WI38 (cell line): ENCODE results near the gene EXOG.

Experiments used
- H3K4me3 ChIP-seq: 2 replicates; pipeline ENCODE4 v1.5.1; 2011; ENCODE audit warnings: low read depth, mild to moderate bottlenecking, control low read depth, low read length
- TF ChIP-seq, protein P1 (sequence below): IDR thresholded peaks from 2 replicates; pipeline ENCODE4 v1.5.1; 2012; ENCODE audit warnings: low read depth, mild to moderate bottlenecking, control low read depth, low read length

The EXOG gene

GRCh38 chr3:38515367-38515766 lies 19.2 kb downstream of the EXOG start:
- H3K4me3 ChIP-seq, result no peak overlapping the region
- TF ChIP-seq, protein P1, sequence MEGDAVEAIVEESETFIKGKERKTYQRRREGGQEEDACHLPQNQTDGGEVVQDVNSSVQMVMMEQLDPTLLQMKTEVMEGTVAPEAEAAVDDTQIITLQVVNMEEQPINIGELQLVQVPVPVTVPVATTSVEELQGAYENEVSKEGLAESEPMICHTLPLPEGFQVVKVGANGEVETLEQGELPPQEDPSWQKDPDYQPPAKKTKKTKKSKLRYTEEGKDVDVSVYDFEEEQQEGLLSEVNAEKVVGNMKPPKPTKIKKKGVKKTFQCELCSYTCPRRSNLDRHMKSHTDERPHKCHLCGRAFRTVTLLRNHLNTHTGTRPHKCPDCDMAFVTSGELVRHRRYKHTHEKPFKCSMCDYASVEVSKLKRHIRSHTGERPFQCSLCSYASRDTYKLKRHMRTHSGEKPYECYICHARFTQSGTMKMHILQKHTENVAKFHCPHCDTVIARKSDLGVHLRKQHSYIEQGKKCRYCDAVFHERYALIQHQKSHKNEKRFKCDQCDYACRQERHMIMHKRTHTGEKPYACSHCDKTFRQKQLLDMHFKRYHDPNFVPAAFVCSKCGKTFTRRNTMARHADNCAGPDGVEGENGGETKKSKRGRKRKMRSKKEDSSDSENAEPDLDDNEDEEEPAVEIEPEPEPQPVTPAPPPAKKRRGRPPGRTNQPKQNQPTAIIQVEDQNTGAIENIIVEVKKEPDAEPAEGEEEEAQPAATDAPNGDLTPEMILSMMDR, result no peak

DNA sequence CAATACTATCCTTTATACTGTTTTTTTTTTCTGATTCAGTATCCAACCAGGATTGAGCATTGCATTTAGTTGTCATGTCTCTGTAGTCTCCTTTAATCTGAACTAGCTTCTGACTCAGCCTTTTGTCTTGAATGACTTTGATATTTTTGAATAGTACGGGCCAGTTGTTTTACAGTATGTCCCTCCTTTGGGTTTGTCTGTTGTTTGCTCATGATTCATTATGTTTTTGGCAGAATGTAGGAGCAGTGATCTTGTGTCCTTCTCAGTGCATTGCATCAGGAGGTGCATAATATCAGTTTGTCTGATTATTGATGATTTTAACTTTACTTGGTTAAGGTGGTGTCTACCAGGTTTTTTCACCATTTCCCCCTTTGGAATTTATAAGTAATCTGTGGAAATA lies 20.5 kb downstream of the EXOG start:
- H3K4me3 ChIP-seq, result no peak overlapping the region
- TF ChIP-seq, protein P1, result no peak

DNA sequence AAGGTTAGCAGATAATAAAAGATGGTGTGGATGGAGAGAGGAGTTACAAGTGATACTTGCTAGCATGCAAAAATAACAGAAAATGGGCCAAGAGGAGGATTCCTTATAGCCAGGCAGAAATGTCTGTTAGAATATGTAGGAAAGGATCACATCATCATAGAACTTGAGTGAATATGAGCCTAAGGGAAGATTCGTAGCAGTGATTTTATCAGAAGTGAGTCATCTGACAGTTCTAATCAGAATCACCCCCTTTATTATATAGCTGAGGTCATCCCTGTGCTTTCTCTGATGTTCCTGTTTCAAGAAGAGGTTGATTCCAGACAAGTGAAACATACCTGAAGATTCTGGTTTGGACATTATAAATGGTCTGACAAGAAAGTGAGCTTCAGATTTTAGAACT lies 22.9 kb downstream of the EXOG start:
- TF ChIP-seq, protein P1, result no peak

GRCh38 chr3:38519651-38520050 lies 23.5 kb downstream of the EXOG start:
- TF ChIP-seq, protein P1, result no peak

More for the DNA sequence above, 22.9 kb downstream of the EXOG start:
- H3K4me3 ChIP-seq, result no peak overlapping the region

GRCh38 chr3:38521391-38521987 lies 25.3 kb downstream of the EXOG start:
- H3K4me3 ChIP-seq, result no peak overlapping the region
- TF ChIP-seq, protein P1, result peak; percentile 83

More at GRCh38 chr3:38519651-38520050, 23.5 kb downstream of the EXOG start:
- no peak overlapping the region for H3K4me3 ChIP-seq

GRCh38 chr3:38522002-38522401 lies 25.9 kb downstream of the EXOG start:
- H3K4me3 ChIP-seq, result no peak overlapping the region
- TF ChIP-seq, protein P1, result no peak

DNA sequence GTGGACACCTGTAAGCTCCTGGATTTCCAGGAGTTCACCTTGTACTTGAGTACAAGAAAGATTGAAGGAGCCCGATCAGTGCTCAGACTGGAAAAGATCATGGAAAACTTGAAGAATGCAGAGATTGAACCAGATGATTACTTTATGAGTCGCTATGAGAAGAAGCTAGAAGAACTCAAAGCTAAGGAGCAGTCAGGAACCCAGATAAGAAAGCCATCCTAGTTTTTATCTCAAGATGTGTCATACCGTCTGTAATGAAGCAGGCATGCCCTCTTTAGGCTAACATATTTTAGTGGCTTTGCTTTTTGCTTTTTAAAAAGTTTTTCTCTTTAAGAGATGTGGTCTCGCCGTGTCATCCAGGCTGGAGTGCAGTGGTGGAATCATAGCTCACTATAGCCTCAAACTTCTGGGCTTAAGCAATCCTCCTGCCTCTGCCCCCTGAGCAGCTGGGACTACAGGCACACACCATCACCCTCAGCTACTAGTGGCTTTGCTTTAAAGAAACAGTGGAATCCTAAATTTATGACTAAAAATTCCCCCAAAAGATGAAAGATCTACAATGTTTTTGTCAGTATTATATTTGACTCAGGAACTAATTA lies 28.1 kb downstream of the EXOG start:
- no peak overlapping the region for H3K4me3 ChIP-seq
- TF ChIP-seq, protein P1, result no peak
